HL-60 (cell line): ENCODE results near the gene TLE7.

Source experiments
- DNase-seq, 2 experiments: peaks; one replicate each; pipeline ENCODE4 v3.0.0-alpha.2; 2010 to 2020; ENCODE audit warnings: low read depth in 1 of 2, low spot score in 1 of 2
- H3K27ac ChIP-seq: fragments of 250-450 bp; sonication (Bioruptor Pico); replicated peaks from 2 replicates; pipeline ENCODE4 v1.5.1; 2020; ENCODE audit warnings: mild to moderate bottlenecking, moderate library complexity
- H3K27me3 ChIP-seq: fragments of 250-450 bp; sonication (Bioruptor Pico); 2 replicates; pipeline ENCODE4 v1.5.1; 2021; ENCODE audit warnings: mild to moderate bottlenecking, moderate library complexity; ENCODE audit not compliant: insufficient read depth, poor library complexity, severe bottlenecking
- H3K4me3 ChIP-seq: replicated peaks from 2 replicates; pipeline ENCODE4 v1.5.1; 2011; ENCODE audit warnings: mild to moderate bottlenecking, control low read depth, low read length; ENCODE audit not compliant: insufficient read depth
- CTCF ChIP-seq: IDR thresholded peaks from one replicate; pipeline ENCODE4 v1.5.1; 2011; ENCODE audit warnings: low read length, control low read depth, inconsistent platforms; ENCODE audit not compliant: insufficient read depth
- GABPA ChIP-seq: IDR thresholded peaks from 2 replicates; pipeline ENCODE4 v1.6.1; 2012; ENCODE audit warnings: low read depth
- POLR2AphosphoS5 ChIP-seq: IDR thresholded peaks from 2 replicates; pipeline ENCODE4 v1.6.1; 2012; ENCODE audit warnings: low read depth
- REST ChIP-seq: IDR thresholded peaks from 2 replicates; pipeline ENCODE4 v1.6.1; 2012; ENCODE audit warnings: low read depth; ENCODE audit not compliant: insufficient replicate concordance
- SPI1 ChIP-seq: IDR thresholded peaks from 2 replicates; pipeline ENCODE4 v1.6.1; 2012; ENCODE audit warnings: low read depth, mild to moderate bottlenecking, borderline replicate concordance

The TLE7 gene

GRCh38 chr16:71407731-71408130 is 34.1 kb downstream of the TLE7 start:
- peak in 1 of 2 experiments; percentile 10 for DNase-seq
- Histone ChIP-seq H3K27me3 (peaks cover 12% of the 10 kb centered on the region), H3K27ac (no peak overlapping the region), H3K4me3 (no peak overlapping the region)
- TF ChIP-seq REST (no peak), SPI1 (no peak; the same call in 1 of the 2 replicates), GABPA (no peak), POLR2AphosphoS5 (no peak), CTCF (no peak)

- Histone ChIP-seq H3K4me3 (no peak overlapping the region), H3K27me3 (peaks cover 12% of the 10 kb centered on the region), H3K27ac (no peak overlapping the region)
- no peak for DNase-seq
- TF ChIP-seq SPI1 (no peak), GABPA (no peak), POLR2AphosphoS5 (peak; percentile 53; the same call in 1 of the 2 replicates), REST (no peak)
These were observed 35.1 kb downstream of the TLE7 start for GRCh38 chr16:71406724-71407123.

- TF ChIP-seq GABPA (no peak), POLR2AphosphoS5 (no peak), SPI1 (no peak), REST (no peak), CTCF (no peak)
- H3K4me3 ChIP-seq: no peak overlapping the region
- H3K27ac ChIP-seq: no peak overlapping the region
- H3K27me3 ChIP-seq: peaks cover 14% of the 10 kb centered on the region
- no peak for DNase-seq
These were observed 35.5 kb downstream of the TLE7 start for GRCh38 chr16:71406316-71406715.
